ENCODE measurements around the gene CYFIP1.

- TF ChIP-seq GATA2 (IDR thresholded peaks at IDR 0.05; ENCODE audit: low read depth, low read length) (no peak), GATA3 (IDR thresholded peaks at IDR 0.05; ENCODE audit: low read depth, low read length) (no peak)
Observed at GRCh38 chr15:22870865-22871264, 109.3 kb downstream of the CYFIP1 start.
